Measurements from ENCODE around the gene ARFRP1. TPM values are rescaled to one million over a fixed set of nuclear protein-coding genes. Genes with fewer than 3 reads are reported as not detected.

The ARFRP1 gene
- total and polyA plus RNA-seq, 2 experiments from 2014 or later = 16.7 to 24.6 TPM

GRCh38 chr20:63746751-63747315 is 39.1 kb upstream of the ARFRP1 start:
- H3K79me2 ChIP-seq (replicated peaks; ENCODE audit: insufficient read depth) = no peaks in the 10 kb centered on the region
- H3K4me3 ChIP-seq = no peak overlapping the region
- no peaks in the 10 kb centered on the region; the same call in 2 of the 3 replicates for H3K9me3 Mint-ChIP-seq
- DNase-seq (ENCODE audit: low spot score) (no peak), ATAC-seq (no peak)
- no peak overlapping the region for H3K27ac ChIP-seq (ENCODE audit: low read depth)
- TF ChIP-seq EZH2phosphoT487 (IDR thresholded peaks at IDR 0.05; ENCODE audit: unreplicated experiment) (no peak), NANOG (IDR thresholded peaks at IDR 0.05; ENCODE audit: borderline replicate concordance) (no peak), ZNF114 (CRISPR knock-in tag; IDR thresholded peaks at IDR 0.05) (no peak), STAT1 (IDR thresholded peaks at IDR 0.05; ENCODE audit: unreplicated experiment) (no peak), JUNB (IDR thresholded peaks at IDR 0.05; ENCODE audit: unreplicated experiment) (no peak), ZNF462 (CRISPR knock-in tag; IDR thresholded peaks at IDR 0.05) (no peak), CREB1 (CRISPR knock-in tag; IDR thresholded peaks at IDR 0.05; ENCODE audit: low read depth) (no peak), ZNF331 (CRISPR knock-in tag; IDR thresholded peaks at IDR 0.05; ENCODE audit: low read depth) (no peak), EZH2 (IDR thresholded peaks at IDR 0.05; ENCODE audit: low read depth, unreplicated experiment) (no peak), POLR2AphosphoS5 (IDR thresholded peaks at IDR 0.05; ENCODE audit: low read depth) (no peak)
- TF ChIP-seq, protein P1, sequence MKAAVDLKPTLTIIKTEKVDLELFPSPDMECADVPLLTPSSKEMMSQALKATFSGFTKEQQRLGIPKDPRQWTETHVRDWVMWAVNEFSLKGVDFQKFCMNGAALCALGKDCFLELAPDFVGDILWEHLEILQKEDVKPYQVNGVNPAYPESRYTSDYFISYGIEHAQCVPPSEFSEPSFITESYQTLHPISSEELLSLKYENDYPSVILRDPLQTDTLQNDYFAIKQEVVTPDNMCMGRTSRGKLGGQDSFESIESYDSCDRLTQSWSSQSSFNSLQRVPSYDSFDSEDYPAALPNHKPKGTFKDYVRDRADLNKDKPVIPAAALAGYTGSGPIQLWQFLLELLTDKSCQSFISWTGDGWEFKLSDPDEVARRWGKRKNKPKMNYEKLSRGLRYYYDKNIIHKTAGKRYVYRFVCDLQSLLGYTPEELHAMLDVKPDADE (IDR thresholded peaks at IDR 0.05) = no peak
- TF ChIP-seq, protein P2, sequence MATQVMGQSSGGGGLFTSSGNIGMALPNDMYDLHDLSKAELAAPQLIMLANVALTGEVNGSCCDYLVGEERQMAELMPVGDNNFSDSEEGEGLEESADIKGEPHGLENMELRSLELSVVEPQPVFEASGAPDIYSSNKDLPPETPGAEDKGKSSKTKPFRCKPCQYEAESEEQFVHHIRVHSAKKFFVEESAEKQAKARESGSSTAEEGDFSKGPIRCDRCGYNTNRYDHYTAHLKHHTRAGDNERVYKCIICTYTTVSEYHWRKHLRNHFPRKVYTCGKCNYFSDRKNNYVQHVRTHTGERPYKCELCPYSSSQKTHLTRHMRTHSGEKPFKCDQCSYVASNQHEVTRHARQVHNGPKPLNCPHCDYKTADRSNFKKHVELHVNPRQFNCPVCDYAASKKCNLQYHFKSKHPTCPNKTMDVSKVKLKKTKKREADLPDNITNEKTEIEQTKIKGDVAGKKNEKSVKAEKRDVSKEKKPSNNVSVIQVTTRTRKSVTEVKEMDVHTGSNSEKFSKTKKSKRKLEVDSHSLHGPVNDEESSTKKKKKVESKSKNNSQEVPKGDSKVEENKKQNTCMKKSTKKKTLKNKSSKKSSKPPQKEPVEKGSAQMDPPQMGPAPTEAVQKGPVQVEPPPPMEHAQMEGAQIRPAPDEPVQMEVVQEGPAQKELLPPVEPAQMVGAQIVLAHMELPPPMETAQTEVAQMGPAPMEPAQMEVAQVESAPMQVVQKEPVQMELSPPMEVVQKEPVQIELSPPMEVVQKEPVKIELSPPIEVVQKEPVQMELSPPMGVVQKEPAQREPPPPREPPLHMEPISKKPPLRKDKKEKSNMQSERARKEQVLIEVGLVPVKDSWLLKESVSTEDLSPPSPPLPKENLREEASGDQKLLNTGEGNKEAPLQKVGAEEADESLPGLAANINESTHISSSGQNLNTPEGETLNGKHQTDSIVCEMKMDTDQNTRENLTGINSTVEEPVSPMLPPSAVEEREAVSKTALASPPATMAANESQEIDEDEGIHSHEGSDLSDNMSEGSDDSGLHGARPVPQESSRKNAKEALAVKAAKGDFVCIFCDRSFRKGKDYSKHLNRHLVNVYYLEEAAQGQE (IDR thresholded peaks at IDR 0.05; ENCODE audit: unreplicated experiment) = no peak
- TF ChIP-seq, protein P3, sequence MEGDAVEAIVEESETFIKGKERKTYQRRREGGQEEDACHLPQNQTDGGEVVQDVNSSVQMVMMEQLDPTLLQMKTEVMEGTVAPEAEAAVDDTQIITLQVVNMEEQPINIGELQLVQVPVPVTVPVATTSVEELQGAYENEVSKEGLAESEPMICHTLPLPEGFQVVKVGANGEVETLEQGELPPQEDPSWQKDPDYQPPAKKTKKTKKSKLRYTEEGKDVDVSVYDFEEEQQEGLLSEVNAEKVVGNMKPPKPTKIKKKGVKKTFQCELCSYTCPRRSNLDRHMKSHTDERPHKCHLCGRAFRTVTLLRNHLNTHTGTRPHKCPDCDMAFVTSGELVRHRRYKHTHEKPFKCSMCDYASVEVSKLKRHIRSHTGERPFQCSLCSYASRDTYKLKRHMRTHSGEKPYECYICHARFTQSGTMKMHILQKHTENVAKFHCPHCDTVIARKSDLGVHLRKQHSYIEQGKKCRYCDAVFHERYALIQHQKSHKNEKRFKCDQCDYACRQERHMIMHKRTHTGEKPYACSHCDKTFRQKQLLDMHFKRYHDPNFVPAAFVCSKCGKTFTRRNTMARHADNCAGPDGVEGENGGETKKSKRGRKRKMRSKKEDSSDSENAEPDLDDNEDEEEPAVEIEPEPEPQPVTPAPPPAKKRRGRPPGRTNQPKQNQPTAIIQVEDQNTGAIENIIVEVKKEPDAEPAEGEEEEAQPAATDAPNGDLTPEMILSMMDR (conservative IDR thresholded peaks at IDR 0.05; ENCODE audit: low read depth in 2 of 2) = no peak
- no peak overlapping the region for H3K27ac Mint-ChIP-seq
- H3K36me3 ChIP-seq (ENCODE audit: insufficient read depth) = no peaks in the 10 kb centered on the region
- no peaks in the 10 kb centered on the region for H3K27me3 ChIP-seq (ENCODE audit: insufficient read depth)
- no peaks in the 10 kb centered on the region; the same call in 1 of the 2 replicates for H3K4me1 ChIP-seq (ENCODE audit: insufficient read depth)
- peaks cover 22% of the 10 kb centered on the region for H3F3A ChIP-seq (replicated peaks; ENCODE audit: low read depth)
- H3K36me3 Mint-ChIP-seq (ENCODE audit: low read depth) = peaks cover 8% of the 10 kb centered on the region
- peaks cover 4% of the 10 kb centered on the region for H3K27me3 Mint-ChIP-seq (ENCODE audit: insufficient read depth, low read depth, poor library complexity)
- H2AFZ ChIP-seq = no peak overlapping the region
- no peaks in the 10 kb centered on the region for H4K20me1 ChIP-seq (replicated peaks; ENCODE audit: insufficient read depth)
- no peaks in the 10 kb centered on the region for H3K9me2 ChIP-seq (ENCODE audit: insufficient read depth)
- no peak overlapping the region for H3K4me3 Mint-ChIP-seq
- H3K4me1 Mint-ChIP-seq = peaks cover 4% of the 10 kb centered on the region; the same call in 2 of the 3 replicates
- H3K4me2 ChIP-seq = no peak overlapping the region
